H1 (cell line): Measurements from ENCODE around the gene CNOT1. TPM values are rescaled to one million over a fixed set of nuclear protein-coding genes. Genes with fewer than 3 reads are reported as not detected.

Source experiments
- CTCF ChIA-PET: fragments of 300-600 bp; sonication (Branson Sonifier 250); formaldehyde crosslinking; loops from one replicate; lab custom pipeline; 2021; ENCODE audit not compliant: partially characterized antibody; lab: Charles Lee
- POLR2A ChIA-PET: fragments of 300-600 bp; sonication (Branson Sonifier 250); formaldehyde crosslinking; loops from one replicate; lab custom pipeline; 2021; ENCODE audit warnings: inconsistent platforms; ENCODE audit not compliant: partially characterized antibody; lab: Charles Lee
- DNase-seq, 2 experiments: peaks; one replicate each; pipeline versions ENCODE4 v3.0.0 to v3.0.0-alpha.2; 2010 to 2022; ENCODE audit warnings: low spot score in 2 of 2, low read depth in 1 of 2, mixed read lengths in 1 of 2
- FAIRE-seq: peaks from 2 replicates; lab custom pipeline; 2011; peaks lifted over from hg19 to GRCh38; lab: Jason Lieb, UNC
- H2AFZ ChIP-seq: 2 replicates; pipeline ENCODE4 v1.8.1; 2012; ENCODE audit warnings: low read length, inconsistent platforms
- H2AK5ac ChIP-seq: 2 replicates; pipeline ENCODE4 v1.6.1; 2013; ENCODE audit warnings: low read depth, low read length
- H2BK120ac ChIP-seq: replicated peaks from 2 replicates; pipeline ENCODE3; 2013; ENCODE audit warnings: low read depth, low read length, inconsistent platforms
- H2BK12ac ChIP-seq: 2 replicates; pipeline ENCODE4 v1.6.1; 2013; ENCODE audit warnings: low read depth, low read length
- H2BK15ac ChIP-seq: 2 replicates; pipeline ENCODE4 v1.6.1; 2013; ENCODE audit warnings: low read length
- H2BK20ac ChIP-seq: 2 replicates; pipeline ENCODE4 v1.6.1; 2013; ENCODE audit warnings: low read length
- H2BK5ac ChIP-seq: 2 replicates; pipeline ENCODE4 v1.6.1; 2013; ENCODE audit warnings: low read depth, low read length
- H3K14ac ChIP-seq: 2 replicates; pipeline ENCODE4 v1.6.1; 2013; ENCODE audit warnings: inconsistent platforms; ENCODE audit not compliant: insufficient read length
- H3K18ac ChIP-seq: 2 replicates; pipeline ENCODE4 v1.6.1; 2013; ENCODE audit warnings: low read length; ENCODE audit errors: extremely low read depth
- H3K23ac ChIP-seq: 2 replicates; pipeline ENCODE4 v1.6.1; 2013; ENCODE audit warnings: inconsistent platforms; ENCODE audit not compliant: insufficient read length
- H3K23me2 ChIP-seq: 2 replicates; pipeline ENCODE4 v1.6.1; 2013; ENCODE audit warnings: low read depth, low read length
- H3K27ac ChIP-seq: 2 replicates; pipeline ENCODE4 v1.6.1; 2011; ENCODE audit warnings: low read depth, low read length, inconsistent platforms
- H3K27me3 ChIP-seq, 4 experiments: replicated peaks in 1 of 4; 1 replicate in 1 of 4; 2 replicates in 3 of 4; pipeline versions ENCODE4 v1.6.1 to v1.8.1; 2011 to 2013; ENCODE audit warnings: low read length in 3 of 4, mild to moderate bottlenecking in 3 of 4, inconsistent platforms in 2 of 4, mixed read lengths in 2 of 4, moderate library complexity in 1 of 4; ENCODE audit not compliant: control insufficient read depth in 3 of 4, insufficient read depth in 3 of 4; ENCODE audit errors: extremely low read depth in 1 of 4
- H3K36me3 ChIP-seq, 4 experiments: 2 replicates each; pipeline versions ENCODE4 v1.6.1 to v1.8.1; 2011 to 2013; ENCODE audit warnings: mild to moderate bottlenecking in 4 of 4, low read length in 3 of 4, moderate library complexity in 2 of 4, control low read depth in 1 of 4, inconsistent platforms in 1 of 4; ENCODE audit not compliant: insufficient read depth in 4 of 4, control insufficient read depth in 2 of 4
- H3K4ac ChIP-seq: replicated peaks from 2 replicates; pipeline ENCODE3; 2013; ENCODE audit warnings: low read length, low read depth, mixed read lengths, inconsistent platforms; ENCODE audit not compliant: insufficient read length
- H3K4me1 ChIP-seq, 4 experiments: replicated peaks in 1 of 4; 1 replicate in 1 of 4; 2 replicates in 3 of 4; pipeline versions ENCODE4 v1.6.1 to v1.8.1; 2011 to 2013; ENCODE audit warnings: low read length in 3 of 4, inconsistent platforms in 2 of 4, mixed read lengths in 1 of 4; ENCODE audit not compliant: insufficient read depth in 4 of 4, control insufficient read depth in 3 of 4
- H3K4me2 ChIP-seq, 2 experiments: 2 replicates each; pipeline versions ENCODE4 v1.6.1 to v1.8.1; 2011 to 2013; ENCODE audit warnings: low read depth in 2 of 2, low read length in 2 of 2, control low read depth in 1 of 2, inconsistent platforms in 1 of 2, mild to moderate bottlenecking in 1 of 2; ENCODE audit not compliant: insufficient read depth in 1 of 2
- H3K4me3 ChIP-seq, 4 experiments: fragments of 200-600, 300-600 bp in 1 of 4; sonication (generic), shearing (Covaris generic), sonication (Bioruptor Twin) in 1 of 4; 2 replicates each; pipeline versions ENCODE4 v1.5.1 to v1.8.1; 2011 to 2016; ENCODE audit warnings: low read length in 4 of 4, low read depth in 3 of 4, control low read depth in 2 of 4, inconsistent platforms in 2 of 4, mild to moderate bottlenecking in 2 of 4, mixed read lengths in 1 of 4, moderate library complexity in 1 of 4; ENCODE audit not compliant: insufficient read depth in 2 of 4; ENCODE audit errors: extremely low read depth in 1 of 4
- H3K56ac ChIP-seq: replicated peaks from 2 replicates; pipeline ENCODE3; 2013; ENCODE audit warnings: low read depth, mild to moderate bottlenecking, mixed read lengths, low read length, inconsistent platforms; ENCODE audit not compliant: insufficient read length
- H3K79me1 ChIP-seq: 2 replicates; pipeline ENCODE4 v1.6.1; 2013; ENCODE audit warnings: low read depth, low read length, control low read depth
- H3K79me2 ChIP-seq, 2 experiments: 2 replicates each; pipeline versions ENCODE4 v1.6.1 to v1.8.1; 2012 to 2013; ENCODE audit warnings: low read length in 2 of 2, mild to moderate bottlenecking in 2 of 2, inconsistent platforms in 1 of 2; ENCODE audit not compliant: insufficient read depth in 2 of 2, control insufficient read depth in 1 of 2
- H3K9ac ChIP-seq, 4 experiments: replicated peaks in 1 of 4; 1 replicate in 1 of 4; 2 replicates in 3 of 4; pipeline versions ENCODE4 v1.6.1 to v1.8.1; 2011 to 2013; ENCODE audit warnings: low read depth in 3 of 4, low read length in 3 of 4, control low read depth in 2 of 4, mild to moderate bottlenecking in 2 of 4, moderate library complexity in 2 of 4, inconsistent platforms in 1 of 4; ENCODE audit errors: extremely low read depth in 1 of 4
- H3K9me3 ChIP-seq, 2 experiments: 2 replicates each; pipeline versions ENCODE4 v1.6.1 to v1.8.1; 2012 to 2013; ENCODE audit warnings: mild to moderate bottlenecking in 2 of 2, moderate library complexity in 2 of 2, control low read depth in 1 of 2, inconsistent platforms in 1 of 2, low read depth in 1 of 2, low read length in 1 of 2, mixed read lengths in 1 of 2; ENCODE audit not compliant: insufficient read depth in 2 of 2
- H4K20me1 ChIP-seq, 2 experiments: replicated peaks in 1 of 2; 2 replicates each; pipeline versions ENCODE3 to v1.8.1; 2011 to 2013; ENCODE audit warnings: inconsistent platforms in 2 of 2, low read length in 2 of 2, mild to moderate bottlenecking in 1 of 2; ENCODE audit not compliant: insufficient read depth in 2 of 2, control insufficient read depth in 1 of 2
- H4K5ac ChIP-seq: 2 replicates; pipeline ENCODE4 v1.6.1; 2013; ENCODE audit warnings: low read length, low read depth, mixed read lengths, inconsistent platforms; ENCODE audit not compliant: insufficient read length
- H4K8ac ChIP-seq: 2 replicates; pipeline ENCODE4 v1.8.0; 2013; ENCODE audit warnings: mild to moderate bottlenecking, moderate library complexity, low read length, inconsistent platforms; ENCODE audit not compliant: insufficient read depth; ENCODE audit errors: extremely low read depth
- H4K91ac ChIP-seq: replicated peaks from 2 replicates; pipeline ENCODE3; 2013; ENCODE audit warnings: low read length, mixed read lengths, inconsistent platforms; ENCODE audit not compliant: insufficient read length
- CTBP2 ChIP-seq: IDR thresholded peaks from 2 replicates; pipeline ENCODE4 v1.7.0; 2011; ENCODE audit warnings: borderline replicate concordance, mild to moderate bottlenecking, moderate library complexity, mixed read lengths, low read length; ENCODE audit not compliant: insufficient read depth, insufficient read length
- EGR1 ChIP-seq: IDR thresholded peaks from 2 replicates; pipeline ENCODE4 v1.6.1; 2011; ENCODE audit warnings: low read depth, low read length, borderline replicate concordance
- TEAD4 ChIP-seq: IDR thresholded peaks from 2 replicates; pipeline ENCODE4 v1.6.1; 2012; ENCODE audit warnings: low read depth, low read length, inconsistent platforms, mixed read lengths
- polyA plus RNA-seq, 7 experiments: library from polyadenylated mRNA; depleted of rRNA in 3 of 7; stranded (reverse) in 5 of 7; unstranded in 2 of 7; fragments of >200 nt in 5 of 7; fragments of 200-250 nt in 2 of 7; gene quantifications; 1 replicate in 5 of 7; 2 replicates in 1 of 7; 4 replicates in 1 of 7; pipeline versions ENCODE4 v1.2.1 to v1.2.3, GENCODE V29; 2011 to 2013; ENCODE audit warnings: missing spikeins in 2 of 7, mixed read lengths in 2 of 7
- total RNA-seq: library from RNA; stranded (reverse); fragmentation: NEBNext Ultra II Directional; extraction: Animal tissue kit (Norgen Biotek cat#: 25700); gene quantifications from 2 replicates; pipeline ENCODE4 v1.2.1, GENCODE V29; 2021

Gene CNOT1
- total and polyA plus RNA-seq, 2 of the 8 experiments (the other 6 are each of a cell fraction or from before 2014, with no cell fraction given): 306 to 319 TPM

DNA sequence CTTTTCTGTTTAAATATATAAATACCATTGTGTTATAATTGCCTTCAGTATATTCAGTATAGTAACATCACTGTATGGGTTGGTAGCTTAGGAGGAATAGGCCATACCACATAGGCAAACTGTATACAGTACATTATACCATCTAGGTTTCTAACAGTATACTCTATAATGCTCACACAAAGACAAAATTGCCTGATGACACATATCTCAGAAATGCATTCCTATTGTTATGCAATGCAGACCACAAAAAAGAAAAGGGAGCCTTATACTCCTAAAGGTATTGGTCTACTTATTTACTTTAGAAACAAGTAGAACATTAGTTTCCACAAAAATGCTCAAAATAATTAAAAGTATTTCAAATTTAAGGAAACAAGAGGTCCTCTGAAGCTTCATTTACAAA lies 66.4 kb downstream of the CNOT1 start:
- H4K20me1 ChIP-seq: peaks cover 6% of the 10 kb centered on the region in 2 experiments
- peaks cover 9 to 70% (median 37%) of the 10 kb centered on the region in 4 experiments for H3K36me3 ChIP-seq
- peaks cover 0 to 28% of the 10 kb centered on the region in 2 experiments; a peak in 1 of 4 replicates for H3K79me2 ChIP-seq
- no peak overlapping the region for H2AK5ac ChIP-seq
- H3K18ac ChIP-seq: no peak overlapping the region
- H3K4ac ChIP-seq: no peak overlapping the region
- FAIRE-seq: no peak
- no peaks in the 10 kb centered on the region for H3K9me3 ChIP-seq
- DNase-seq: no peak
- H3K27ac ChIP-seq: no peak overlapping the region
- ChIA-PET CTCF (interaction anchor here (0.6 to 1.4 kb wide), 4 partner anchors 16 to 97 kb away, joined by 3 to 4 read pairs (median 3); no protein-coding TSS in a partner anchor), POLR2A (interaction anchor here (0.9 to 1.6 kb wide), 2 partner anchors 40 to 47 kb away, joined by 3 read pairs; no protein-coding TSS in a partner anchor)
- H2BK5ac ChIP-seq: no peak overlapping the region
- no peaks in the 10 kb centered on the region for H3K27me3 ChIP-seq
- no peak overlapping the region for H3K4me2 ChIP-seq
- no peaks in the 10 kb centered on the region for H3K4me1 ChIP-seq
- H4K8ac ChIP-seq: no peak overlapping the region
- H2BK12ac ChIP-seq: no peak overlapping the region
- H3K23ac ChIP-seq: no peak overlapping the region
- H2AFZ ChIP-seq: no peak overlapping the region
- no peak overlapping the region for H3K9ac ChIP-seq
- H2BK20ac ChIP-seq: no peak overlapping the region
- H4K5ac ChIP-seq: no peak overlapping the region
- H3K56ac ChIP-seq: no peak overlapping the region
- no peak overlapping the region for H2BK120ac ChIP-seq
- H3K4me3 ChIP-seq: no peak overlapping the region
- H3K14ac ChIP-seq: no peak overlapping the region
- no peaks in the 10 kb centered on the region for H3K23me2 ChIP-seq
- H4K91ac ChIP-seq: no peak overlapping the region
- H3K79me1 ChIP-seq: no peaks in the 10 kb centered on the region; the same call in 1 of the 2 replicates
- no peak overlapping the region for H2BK15ac ChIP-seq
- TF ChIP-seq TEAD4 (no peak), CTBP2 (no peak), EGR1 (no peak)
